ENCODE results near the gene SCAMP5.

- TF ChIP-seq CTCF (conservative IDR thresholded peaks at IDR 0.05; ENCODE audit: low read length) = no peak
- TF ChIP-seq EZH2phosphoT487 (IDR thresholded peaks at IDR 0.05; ENCODE audit: borderline replicate concordance) = no peak
Observed at GRCh38 chr15:74960286-74960685, 35.1 kb upstream of the SCAMP5 start.
